Stimulated activated CD4-positive, alpha-beta T cell treated with anti-CD3 and anti-CD28 coated beads, TNF-alpha, amount 100 ng/mL, for 1 hour (primary cell): ENCODE data around the gene ADAT3.
A peak's percentile ranks its signal among the peaks of the same experiment; 100 is the strongest.
"Not testable (repeated sequence)": the region's sequence is repeated elsewhere in the genome, so short reads cannot be mapped to it uniquely, and the experiment has no call there.

ENCODE experiments used
- DNase-seq, 3 donors: peaks; one replicate each; pipeline ENCODE4 v3.0.0-alpha.2; 2020; ENCODE audit warnings: low read depth in 3 of 3, low spot score in 1 of 3

Gene ADAT3

DNA sequence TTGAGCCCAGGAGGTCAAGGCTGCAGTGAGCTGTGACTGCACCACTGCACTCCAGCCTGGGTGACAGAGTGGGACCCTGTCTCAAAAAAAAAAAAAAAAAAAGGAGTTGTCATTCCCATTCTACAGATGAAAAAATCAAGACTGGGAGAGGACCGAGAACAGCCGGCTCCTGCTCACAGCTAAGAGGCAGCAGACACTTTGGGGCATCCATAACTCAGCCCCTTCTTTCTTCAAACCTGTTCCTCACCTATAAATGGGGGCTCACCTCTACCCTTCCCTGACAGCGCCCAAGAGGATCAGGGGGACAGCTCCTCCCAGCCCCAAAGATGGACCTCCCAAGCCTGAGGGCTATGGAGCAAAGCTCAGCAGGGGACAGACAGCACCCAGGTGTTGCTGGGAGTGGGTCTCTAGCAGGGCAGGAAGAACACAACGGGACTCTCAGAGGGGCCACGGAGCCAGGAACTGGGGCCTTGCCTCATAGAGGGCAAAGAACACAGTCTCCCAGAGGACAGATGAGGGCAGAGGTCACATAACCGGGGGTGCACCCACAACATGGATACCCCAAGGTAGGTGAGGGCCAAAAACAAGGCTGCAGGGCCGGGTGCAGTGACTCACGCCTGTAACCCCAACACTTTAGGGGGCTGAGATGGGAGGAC lies 38.4 kb upstream of the ADAT3 start:
- no peak for DNase-seq

DNA sequence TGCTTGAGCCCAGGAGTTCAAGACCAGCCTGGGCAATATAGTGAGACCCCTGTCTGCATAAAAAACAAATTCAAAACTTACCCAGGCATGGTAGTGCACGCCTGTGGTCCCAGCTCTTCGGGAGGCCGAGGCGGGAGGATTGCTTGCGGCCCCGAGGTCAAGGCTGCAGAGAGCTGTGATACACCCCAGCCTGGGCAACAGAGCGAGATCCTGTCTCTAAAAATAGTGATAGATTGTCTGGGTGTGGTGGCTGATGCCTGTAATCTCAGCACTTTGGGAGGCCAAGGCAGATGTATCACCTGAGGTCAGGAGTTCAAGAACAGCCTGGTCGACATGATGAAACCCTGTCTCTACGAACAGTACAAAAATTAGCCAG lies 37.9 kb upstream of the ADAT3 start:
- DNase-seq = no peak

DNA sequence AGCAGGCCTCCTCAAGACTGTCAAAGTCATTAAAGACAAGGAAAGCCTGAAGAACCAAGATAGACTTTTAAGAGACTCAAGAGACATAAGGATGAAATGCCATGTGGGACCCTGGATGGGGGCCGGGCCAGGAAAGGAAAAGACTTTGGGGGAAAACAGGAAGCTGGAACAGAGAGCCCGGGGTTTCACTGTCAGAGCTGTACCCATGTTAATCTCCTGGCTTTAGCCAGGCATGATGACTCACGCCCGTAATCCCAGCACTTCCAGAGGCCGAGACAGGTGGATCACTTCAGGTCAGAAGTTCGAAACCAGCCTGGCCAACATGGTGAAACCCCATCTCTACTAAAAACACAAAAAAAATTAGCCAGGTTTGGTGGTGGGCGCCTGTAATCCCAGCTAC lies 36.2 kb upstream of the ADAT3 start:
- DNase-seq = no peak

DNA sequence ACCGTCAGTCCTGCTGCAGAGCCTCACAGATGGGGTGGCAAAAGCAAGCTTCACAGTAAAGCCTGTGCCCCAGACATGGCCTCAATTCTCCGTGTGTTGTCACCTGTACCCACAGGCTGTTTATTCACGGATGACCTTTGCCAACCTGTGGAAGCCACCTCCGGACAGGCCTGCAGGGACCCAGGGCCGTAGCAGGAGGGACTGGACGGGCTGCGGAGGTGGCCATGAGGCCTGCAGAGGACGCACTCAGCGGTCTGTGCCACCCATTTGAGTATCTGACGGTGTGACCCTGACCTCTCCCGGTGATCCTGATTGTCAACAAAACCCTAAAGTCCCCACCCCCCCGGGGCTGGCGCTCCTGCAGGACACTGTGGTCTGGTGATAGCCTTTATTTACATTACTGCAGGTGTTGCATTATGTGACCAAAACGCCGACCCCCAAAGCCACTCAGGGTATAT lies 34.0 kb upstream of the ADAT3 start:
- no peak for DNase-seq

DNA sequence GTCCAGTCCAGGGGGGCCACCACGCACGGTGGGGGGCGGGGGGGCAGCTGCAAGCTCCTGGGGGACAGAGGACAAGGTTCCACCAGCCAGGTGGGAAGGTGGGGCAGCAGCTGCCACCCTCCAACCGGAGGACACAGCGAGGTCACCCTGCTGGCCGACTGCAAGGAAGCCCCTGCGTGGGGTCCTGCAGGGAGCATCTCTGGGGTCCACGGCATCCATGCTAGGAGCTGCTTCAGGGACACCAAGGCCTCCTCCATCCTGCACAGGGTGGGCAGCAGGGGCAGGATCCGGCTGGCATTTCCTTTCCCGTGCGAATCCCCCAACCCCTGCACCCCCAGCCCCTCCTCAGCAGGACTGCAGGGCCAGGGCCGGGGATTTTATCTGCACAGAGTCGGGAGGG lies 33.6 kb upstream of the ADAT3 start:
- DNase-seq = no peak

DNA sequence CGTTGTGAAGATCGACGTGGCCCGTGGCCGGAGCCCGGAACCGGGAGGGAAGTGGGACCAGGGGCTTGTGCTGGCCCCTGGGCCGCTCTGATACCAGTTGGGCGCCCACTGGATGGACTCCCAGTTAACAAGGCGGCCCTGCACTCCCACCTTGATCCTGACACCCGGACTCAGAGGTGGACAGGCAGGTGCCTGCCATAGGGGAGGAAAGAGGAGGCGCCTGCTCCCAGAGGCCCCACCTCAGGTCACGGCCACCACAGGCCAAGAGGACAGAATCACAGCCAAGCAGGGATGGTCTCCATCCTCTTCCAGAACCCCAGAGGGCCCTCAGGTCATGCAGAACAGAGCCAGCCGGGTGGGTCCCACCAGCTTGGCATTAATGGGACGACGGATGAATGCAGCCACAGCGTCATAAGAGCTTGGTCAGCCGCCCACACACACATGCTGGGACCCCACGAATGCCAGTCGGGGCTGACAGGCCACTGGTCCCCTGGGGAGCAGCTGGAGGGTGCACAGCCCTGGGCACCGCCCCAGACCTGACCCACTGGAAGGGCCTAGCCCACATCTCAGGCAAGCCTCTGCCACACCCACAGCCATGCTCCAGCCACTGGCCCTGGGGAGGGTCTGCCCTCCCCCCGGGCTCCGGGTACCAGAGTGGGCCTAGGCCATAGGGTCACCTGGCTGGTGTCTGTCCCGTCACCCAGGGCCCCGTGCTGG lies 32.2 kb upstream of the ADAT3 start:
- no peak for DNase-seq

GRCh38 chr19:1873524-1874473 lies 31.4 kb upstream of the ADAT3 start:
- no peak for DNase-seq

- no peak for DNase-seq
Measured at GRCh38 chr19:1874554-1875185, 30.5 kb upstream of the ADAT3 start.

GRCh38 chr19:1875265-1875645 lies 29.9 kb upstream of the ADAT3 start:
- DNase-seq = not testable (repeated sequence)

DNA sequence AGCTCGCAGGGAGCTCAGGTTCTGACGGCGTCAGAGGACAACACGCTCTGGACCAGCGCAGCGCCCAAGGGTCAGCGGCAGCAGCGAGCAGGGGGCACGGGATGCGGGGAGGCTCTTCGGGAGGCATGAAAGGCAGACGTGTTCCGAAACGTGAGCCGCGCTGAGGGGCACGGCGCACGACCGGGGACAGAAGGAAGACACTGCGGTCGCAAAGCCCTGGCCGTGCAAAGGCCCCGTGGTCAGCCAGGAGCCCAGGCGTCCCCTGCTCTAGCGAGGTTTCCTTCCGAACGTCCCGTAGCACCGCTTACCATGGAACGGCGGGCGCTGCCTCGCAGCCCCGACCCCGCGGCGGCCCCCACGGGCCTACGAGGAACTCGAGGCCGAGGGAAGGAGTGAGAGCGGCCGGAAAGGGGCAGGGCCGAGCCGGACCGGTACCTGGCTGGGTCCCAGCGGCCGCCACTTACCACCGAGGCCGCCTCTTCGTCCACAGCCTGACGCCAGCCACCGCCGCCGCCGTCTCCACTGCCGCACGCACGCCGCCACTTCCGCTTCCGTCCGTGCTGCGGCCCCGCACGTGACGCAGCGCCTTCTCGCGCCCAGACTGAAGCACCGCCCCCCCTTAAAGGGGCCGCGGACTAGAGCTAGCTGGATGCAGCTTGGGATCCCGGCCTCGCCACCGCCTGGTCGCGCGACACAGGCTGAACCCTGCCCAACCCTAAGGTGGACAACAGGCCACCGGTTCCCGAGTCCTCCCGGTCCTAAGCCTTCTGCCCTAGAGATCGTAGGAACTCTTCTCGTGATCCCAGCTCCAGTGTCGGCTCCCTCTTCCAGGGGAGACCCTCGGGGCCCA lies 29.3 kb upstream of the ADAT3 start:
- peak; percentile 65 to 80 (median 73) for DNase-seq

GRCh38 chr19:1876496-1877279 lies 28.5 kb upstream of the ADAT3 start:
- not testable (repeated sequence) for DNase-seq

DNA sequence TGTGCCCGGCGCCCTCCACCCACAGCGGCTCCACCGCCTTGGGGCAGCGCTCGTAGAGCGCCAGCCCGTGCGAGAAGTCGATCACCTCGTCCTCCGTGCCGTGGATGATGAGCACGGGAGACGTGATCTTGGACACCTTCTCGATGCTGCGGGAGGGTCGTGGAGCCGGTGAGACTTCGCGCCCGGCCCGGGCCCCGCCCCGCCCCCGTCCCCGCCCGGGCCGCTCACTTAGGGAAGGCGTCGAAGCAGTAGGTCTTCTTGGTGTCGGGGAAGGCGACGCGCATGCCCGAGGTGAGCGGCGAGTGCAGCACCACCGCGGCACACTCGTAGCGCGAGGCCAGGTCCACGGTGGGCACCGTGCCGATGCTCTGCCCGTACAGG lies 27.9 kb upstream of the ADAT3 start:
- not testable (repeated sequence) for DNase-seq

DNA sequence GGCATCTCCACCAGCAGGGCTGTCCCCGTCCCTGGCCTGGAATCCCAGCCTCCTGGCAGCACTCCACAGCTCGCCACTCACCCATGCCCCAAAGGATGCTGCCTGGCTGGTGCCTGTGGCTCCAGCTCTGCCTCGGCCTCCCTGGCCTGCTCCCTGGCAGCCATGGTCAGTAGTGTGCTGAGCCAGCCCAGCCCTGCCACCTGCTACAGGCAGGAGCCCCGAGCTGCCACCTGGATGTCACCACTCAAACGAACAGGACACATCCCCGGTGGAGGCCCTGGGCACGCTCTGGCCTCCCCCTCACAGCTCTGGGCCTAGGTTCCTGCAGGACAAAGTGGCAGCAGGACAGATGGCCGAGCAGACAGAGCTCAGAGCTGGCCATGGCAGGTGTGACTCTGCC lies 26.6 kb upstream of the ADAT3 start:
- DNase-seq = not testable (repeated sequence)

DNA sequence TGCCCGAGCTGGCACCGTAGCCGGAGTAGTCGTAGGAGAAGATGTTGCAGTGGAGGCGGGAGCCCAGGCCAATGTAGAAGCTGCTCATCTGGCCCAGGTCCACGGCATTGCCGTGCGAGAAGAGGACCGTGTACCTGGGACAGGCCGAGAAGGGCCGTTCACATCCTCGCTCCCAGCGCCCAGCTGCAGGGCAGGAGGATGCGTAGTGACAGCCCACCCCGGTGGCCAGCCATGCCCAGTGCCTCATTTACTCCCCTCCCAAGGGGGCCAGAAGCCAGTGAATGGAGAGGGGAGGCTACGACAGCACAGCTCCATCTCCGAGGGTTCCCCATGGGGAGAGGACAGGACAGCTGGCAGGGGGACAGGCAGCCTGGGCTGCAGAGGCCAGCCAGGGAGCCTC lies 25.2 kb upstream of the ADAT3 start:
- not testable (repeated sequence) for DNase-seq

DNA sequence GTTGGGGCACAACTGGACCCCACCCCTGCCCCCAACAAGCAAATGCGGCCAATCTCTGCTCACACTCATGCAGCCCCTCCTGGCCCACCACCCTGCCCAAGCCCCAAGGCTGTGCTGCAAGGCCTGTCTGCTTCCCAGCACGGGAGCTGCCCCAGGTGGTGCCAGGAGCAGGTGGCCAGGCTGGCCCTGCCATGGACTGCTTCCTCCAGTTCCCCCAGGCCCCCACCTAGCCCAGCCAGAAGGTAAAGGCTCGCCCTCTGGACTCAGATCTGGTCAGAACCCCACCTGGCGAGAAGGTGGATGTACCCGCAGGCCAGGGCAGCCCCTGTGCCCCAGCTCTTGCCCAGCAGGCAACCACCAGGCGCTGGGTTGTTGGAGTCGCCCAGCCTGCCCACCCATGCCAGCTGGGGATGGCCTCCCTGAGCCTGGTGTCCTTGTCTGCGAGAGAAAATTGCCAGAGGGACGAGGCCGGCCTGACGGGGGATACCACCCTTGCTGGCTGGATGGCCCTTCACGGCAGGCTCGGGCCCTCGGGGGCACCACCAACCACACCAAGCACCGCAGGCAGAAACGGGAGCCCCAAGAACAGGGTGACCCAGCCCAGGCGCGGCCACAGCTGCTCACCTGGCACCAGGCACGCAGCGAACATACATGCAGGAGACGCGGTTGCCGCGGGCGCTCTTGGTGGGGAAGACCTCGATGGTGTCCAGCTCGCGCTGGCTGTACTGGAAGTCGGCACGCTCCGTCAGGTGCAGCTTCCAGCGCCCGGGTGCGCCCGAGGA lies 24.4 kb upstream of the ADAT3 start:
- DNase-seq = no peak

DNA sequence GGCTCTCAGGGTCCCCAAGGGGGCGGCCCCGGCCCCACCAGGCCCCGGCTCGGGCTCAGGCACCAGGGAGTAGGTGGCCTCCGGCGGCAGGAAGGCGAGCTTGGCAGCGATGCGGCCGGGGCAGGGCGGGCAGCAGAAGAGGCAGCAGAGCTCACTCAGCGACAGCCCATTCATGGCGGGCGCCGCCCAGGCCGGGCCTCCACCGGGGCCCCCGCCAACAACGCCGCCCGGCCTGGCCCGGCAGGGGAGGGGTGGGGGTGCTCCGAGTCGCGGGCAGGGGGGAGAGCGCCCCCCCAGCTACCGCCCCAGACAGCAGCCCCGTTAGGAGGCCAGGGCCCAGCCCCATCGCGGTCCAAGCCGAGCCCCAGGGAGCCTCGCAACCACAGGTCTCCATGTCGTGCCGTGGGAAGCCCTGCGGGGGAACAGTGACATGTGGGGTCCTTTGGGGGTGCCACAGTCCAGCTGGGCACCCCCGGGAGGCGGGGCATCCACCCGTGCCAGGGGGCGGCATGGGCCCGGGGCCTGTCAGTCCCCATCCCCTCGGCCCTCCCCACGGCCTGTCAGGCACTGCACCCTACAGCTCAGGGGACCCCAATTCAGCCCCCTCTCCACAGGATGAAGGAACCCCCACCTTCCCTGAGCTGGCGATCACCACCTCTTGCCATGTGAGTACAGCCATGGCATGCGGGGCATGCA lies 23.7 kb upstream of the ADAT3 start:
- not testable (repeated sequence) for DNase-seq

GRCh38 chr19:1882089-1882785 lies 23.0 kb upstream of the ADAT3 start:
- DNase-seq = peak in 2 of 3 donors; percentile 57 to 66
